Gastroesophageal sphincter (tissue), 4 donors: ENCODE data around the gene GFM1. TPM values are rescaled to one million over a fixed set of nuclear protein-coding genes. Genes with fewer than 3 reads are reported as not detected.

ENCODE experiments used
- ATAC-seq: fragments of 150-250 bp; one replicate; pipeline ENCODE4 v1.9.1; 2016; ENCODE audit warnings: mild to moderate bottlenecking, moderate library complexity
- H3K27ac ChIP-seq, 4 donors: fragments of 200-600 bp; sonication (generic) in 3 of 4; 1 replicate in 3 of 4; 2 replicates in 1 of 4; pipeline ENCODE4 v1.5.1; 2016 to 2019
- H3K27me3 ChIP-seq: fragments of 200-600 bp; sonication (generic); one replicate; pipeline ENCODE4 v1.5.1; 2019
- H3K36me3 ChIP-seq, 2 donors: fragments of 200-600 bp; sonication (generic); one replicate each; pipeline ENCODE4 v1.5.1; 2019; ENCODE audit warnings: control low read depth in 1 of 2
- H3K4me1 ChIP-seq, 3 donors: fragments of 200-600 bp; sonication (generic); 1 replicate in 2 of 3; 2 replicates in 1 of 3; pipeline ENCODE4 v1.5.1; 2016 to 2019; ENCODE audit warnings: control low read depth in 2 of 3
- H3K4me3 ChIP-seq, 2 donors: fragments of 200-600 bp; sonication (generic); one replicate each; pipeline ENCODE4 v1.5.1; 2019; ENCODE audit warnings: mild to moderate bottlenecking in 1 of 2, moderate library complexity in 1 of 2
- H3K9me3 ChIP-seq, 3 donors: fragments of 200-600 bp; sonication (generic); one replicate each; pipeline ENCODE4 v1.5.1; 2017 to 2019; ENCODE audit warnings: control low read depth in 2 of 3
- CTCF ChIP-seq, 4 experiments: fragments of 200-600 bp in 2 of 4; fragments of 450-650 bp in 2 of 4; sonication (generic) in 1 of 4; IDR thresholded peaks; one replicate each; pipeline ENCODE4 v1.5.1; 2017 to 2019; ENCODE audit warnings: antibody characterized with exemption in 4 of 4, mild to moderate bottlenecking in 2 of 4, moderate library complexity in 2 of 4
- EP300 ChIP-seq: sonication (generic); formaldehyde crosslinking; IDR thresholded peaks from one replicate; pipeline ENCODE4 v1.6.1; 2017; ENCODE audit warnings: antibody characterized with exemption, mild to moderate bottlenecking
- POLR2A ChIP-seq, 2 donors: fragments of 450-650 bp; IDR thresholded peaks; one replicate each; pipeline ENCODE4 v1.6.1; 2017; ENCODE audit warnings: antibody characterized with exemption in 2 of 2, mild to moderate bottlenecking in 2 of 2, moderate library complexity in 1 of 2
- POLR2AphosphoS5 ChIP-seq: sonication (generic); formaldehyde crosslinking; IDR thresholded peaks from one replicate; pipeline ENCODE4 v1.6.1; 2017; ENCODE audit warnings: antibody characterized with exemption
- WGBS, 2 donors: methylation state at CpG; one replicate each; pipeline ENCODE4 v1.1.5; 2018; ENCODE audit warnings: low coverage in 1 of 2; 5-methylcytosine and 5-hydroxymethylcytosine counted together
- total RNA-seq, 4 donors: library from RNA; depleted of rRNA; stranded (reverse); fragments of >200 nt; gene quantifications; one replicate each; pipeline ENCODE4 v1.1.0, GENCODE V29; 2016

The GFM1 gene
- total RNA-seq, 4 donors from 2014 or later, result 43.9 to 71.6 (median 51.4) TPM

GRCh38 chr3:158732856-158733200, 88.5 kb downstream of the GFM1 start:
- no peaks in the 10 kb centered on the region for H3K27me3 ChIP-seq
- ATAC-seq, result no peak
- H3K36me3 ChIP-seq, result peaks cover 0 to 25% of the 10 kb centered on the region in 2 donors
- H3K4me1 ChIP-seq, result peaks cover 0 to 48% (median 17%) of the 10 kb centered on the region in 3 donors
- H3K4me3 ChIP-seq, result peak overlapping the region; percentile 35 to 87
- WGBS, 2 donors, result 70 to 72% methylated on average over 2 to 4 of the region's 15 CpGs
- peaks cover 0 to 11% (median 0%) of the 10 kb centered on the region in 3 donors for H3K9me3 ChIP-seq
- H3K27ac ChIP-seq, result peak overlapping the region; percentile 20 to 89 (median 86)
- no peak for TF ChIP-seq POLR2AphosphoS5
- no peak for TF ChIP-seq EP300
- TF ChIP-seq CTCF (IDR thresholded peaks at IDR 0.05), result no peak
- TF ChIP-seq POLR2A (IDR thresholded peaks at IDR 0.05), result no peak

GRCh38 chr3:158733656-158734055, 89.3 kb downstream of the GFM1 start:
- H3K9me3 ChIP-seq, result peaks cover 0 to 11% (median 0%) of the 10 kb centered on the region in 3 donors
- H3K4me3 ChIP-seq, result peak overlapping the region in 1 of 2 donors; percentile 87
- no peak for ATAC-seq
- TF ChIP-seq POLR2A (IDR thresholded peaks at IDR 0.05), result no peak
- no peak for TF ChIP-seq CTCF (IDR thresholded peaks at IDR 0.05)
- TF ChIP-seq POLR2AphosphoS5, result no peak
- TF ChIP-seq EP300, result no peak
- H3K4me1 ChIP-seq, result peaks cover 0 to 40% (median 14%) of the 10 kb centered on the region in 3 donors
- H3K36me3 ChIP-seq, result peaks cover 0 to 34% of the 10 kb centered on the region in 2 donors
- WGBS, 2 donors, result 84% methylated on average over 2 of the region's 3 CpGs; no CpG with 5 or more reads in 1 of the 2 donors
- no peaks in the 10 kb centered on the region for H3K27me3 ChIP-seq
- H3K27ac ChIP-seq, result peak overlapping the region in 3 of 4 donors; percentile 60 to 87 (median 84)

GRCh38 chr3:158735296-158736033, 91.1 kb downstream of the GFM1 start:
- no peak for ATAC-seq
- peaks cover 0 to 34% (median 14%) of the 10 kb centered on the region in 3 donors for H3K4me1 ChIP-seq
- peaks cover 0 to 11% (median 0%) of the 10 kb centered on the region in 3 donors for H3K9me3 ChIP-seq
- WGBS, 2 donors, result 68 to 76% methylated on average over 4 to 5 of the region's 7 CpGs
- no peak for TF ChIP-seq CTCF (IDR thresholded peaks at IDR 0.05)
- TF ChIP-seq EP300, result no peak
- no peak for TF ChIP-seq POLR2AphosphoS5
- TF ChIP-seq POLR2A (IDR thresholded peaks at IDR 0.05), result no peak
- H3K27me3 ChIP-seq, result no peaks in the 10 kb centered on the region
- H3K27ac ChIP-seq, result no peak overlapping the region
- no peak overlapping the region for H3K4me3 ChIP-seq
- peaks cover 0 to 39% of the 10 kb centered on the region in 2 donors for H3K36me3 ChIP-seq

- peaks cover 0 to 56% of the 10 kb centered on the region in 2 donors for H3K36me3 ChIP-seq
- TF ChIP-seq CTCF (IDR thresholded peaks at IDR 0.05), result no peak
- no peak overlapping the region for H3K4me3 ChIP-seq
- no peak for ATAC-seq
- peaks cover 0 to 18% (median 8%) of the 10 kb centered on the region in 3 donors for H3K4me1 ChIP-seq
- WGBS, 2 donors, result 79 to 96% methylated on average over 2 of the region's 2 CpGs
- no peak overlapping the region for H3K27ac ChIP-seq
- H3K9me3 ChIP-seq, result peaks cover 0 to 11% (median 0%) of the 10 kb centered on the region in 3 donors
- H3K27me3 ChIP-seq, result no peaks in the 10 kb centered on the region
These were observed 93.1 kb downstream of the GFM1 start for GRCh38 chr3:158737410-158737809.
